DOHH2 (cell line): ENCODE data around the gene SLC35F5.
"Not testable (repeated sequence)": the region's sequence is repeated elsewhere in the genome, so short reads cannot be mapped to it uniquely, and the experiment has no call there.

Source experiments
- H3F3A ChIP-seq: fragments of 200-600 bp; sonication (generic), shearing (Covaris generic); 2 replicates; pipeline ENCODE4 v1.6.0; 2016; ENCODE audit warnings: antibody characterized with exemption, mild to moderate bottlenecking; ENCODE audit not compliant: control insufficient read depth, insufficient read depth
- H3K27ac ChIP-seq: fragments of 200-600 bp; sonication (generic); 2 replicates; pipeline ENCODE4 v1.5.1; 2014; ENCODE audit warnings: low read depth, mild to moderate bottlenecking, low read length, moderate library complexity
- H3K27me3 ChIP-seq: fragments of 200-600 bp; sonication (generic); 2 replicates; pipeline ENCODE4 v1.6.1; 2014; ENCODE audit warnings: mild to moderate bottlenecking, low read length, mixed read lengths; ENCODE audit not compliant: control insufficient read depth
- H3K36me3 ChIP-seq: fragments of 200-600 bp; sonication (generic); 2 replicates; pipeline ENCODE4 v1.6.1; 2014; ENCODE audit warnings: mild to moderate bottlenecking, low read length, moderate library complexity, mixed read lengths; ENCODE audit not compliant: control insufficient read depth
- H3K4me1 ChIP-seq: fragments of 200-600 bp; sonication (generic); 2 replicates; pipeline ENCODE4 v1.6.1; 2014; ENCODE audit warnings: mild to moderate bottlenecking, low read length, mixed read lengths; ENCODE audit not compliant: control insufficient read depth
- H3K4me2 ChIP-seq: fragments of 200-600 bp; sonication (generic); 2 replicates; pipeline ENCODE4 v1.6.0; 2014; ENCODE audit warnings: mild to moderate bottlenecking, low read length, moderate library complexity
- H3K4me3 ChIP-seq: fragments of 200-600 bp; sonication (generic); 2 replicates; pipeline ENCODE4 v1.5.1; 2014; ENCODE audit warnings: mild to moderate bottlenecking, low read length, mixed read lengths
- H3K79me2 ChIP-seq: fragments of 200-600 bp; sonication (generic); 2 replicates; pipeline ENCODE4 v1.6.1; 2014; ENCODE audit warnings: mild to moderate bottlenecking, low read length, mixed read lengths; ENCODE audit not compliant: control insufficient read depth
- H3K9me2 ChIP-seq: fragments of 200-600 bp; sonication (generic); replicated peaks from 2 replicates; pipeline ENCODE4 v1.6.1; 2014; ENCODE audit warnings: mild to moderate bottlenecking, low read length, mixed read lengths; ENCODE audit not compliant: control insufficient read depth
- H3K9me3 ChIP-seq: fragments of 200-600 bp; sonication (generic); 2 replicates; pipeline ENCODE4 v1.6.1; 2014; ENCODE audit warnings: antibody characterized with exemption, low read length, mixed read lengths; ENCODE audit not compliant: control insufficient read depth, insufficient read depth
- H4K20me1 ChIP-seq: fragments of 200-600 bp; sonication (generic); 2 replicates; pipeline ENCODE4 v1.6.0; 2014; ENCODE audit warnings: low read depth, mild to moderate bottlenecking, antibody characterized with exemption, low read length, moderate library complexity; ENCODE audit not compliant: control insufficient read depth, insufficient read depth
- EZH2phosphoT487 ChIP-seq: fragments of 200-600 bp; sonication (generic); IDR thresholded peaks from 2 replicates; pipeline ENCODE4 v1.6.1; 2017; ENCODE audit warnings: borderline replicate concordance, mild to moderate bottlenecking, antibody characterized with exemption, low read length, moderate library complexity, mixed read lengths
- TF ChIP-seq, protein P1 (sequence below): fragments of 200-600 bp; sonication (generic); IDR thresholded peaks from one replicate; pipeline ENCODE4 v1.5.1; 2014; ENCODE audit warnings: antibody characterized with exemption, mild to moderate bottlenecking, low read depth, low read length; ENCODE audit not compliant: poor library complexity, severe bottlenecking

The SLC35F5 gene

DNA sequence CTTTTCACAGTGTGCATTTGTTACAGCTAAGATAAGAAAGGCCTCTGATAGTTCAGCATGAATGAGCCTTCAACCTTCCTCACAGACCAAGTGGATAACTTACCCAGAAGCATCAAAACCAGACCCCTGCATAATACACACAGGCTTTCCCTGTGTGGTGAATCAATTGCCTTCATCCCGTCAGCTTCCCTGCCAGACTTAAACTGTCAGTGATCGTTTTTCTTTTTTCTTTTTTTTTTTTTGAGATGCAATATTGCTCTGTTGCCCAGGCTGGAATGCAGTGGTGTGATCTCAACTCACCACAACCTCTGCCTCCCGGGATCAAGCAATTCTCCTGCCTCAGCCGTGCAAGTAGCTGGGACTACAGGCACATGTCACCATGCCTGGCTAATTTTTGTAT is 20.5 kb upstream of the SLC35F5 start:
- Histone ChIP-seq H3K4me1 (peaks cover 24% of the 10 kb centered on the region), H3K9me3 (no peaks in the 10 kb centered on the region), H3K4me3 (no peak overlapping the region), H3F3A (no peaks in the 10 kb centered on the region), H3K27ac (no peak overlapping the region), H3K36me3 (no peaks in the 10 kb centered on the region), H3K27me3 (no peaks in the 10 kb centered on the region), H3K4me2 (no peak overlapping the region), H4K20me1 (no peaks in the 10 kb centered on the region), H3K9me2 (no peaks in the 10 kb centered on the region), H3K79me2 (no peaks in the 10 kb centered on the region)
- TF ChIP-seq EZH2phosphoT487, result no peak
- TF ChIP-seq, protein P1, sequence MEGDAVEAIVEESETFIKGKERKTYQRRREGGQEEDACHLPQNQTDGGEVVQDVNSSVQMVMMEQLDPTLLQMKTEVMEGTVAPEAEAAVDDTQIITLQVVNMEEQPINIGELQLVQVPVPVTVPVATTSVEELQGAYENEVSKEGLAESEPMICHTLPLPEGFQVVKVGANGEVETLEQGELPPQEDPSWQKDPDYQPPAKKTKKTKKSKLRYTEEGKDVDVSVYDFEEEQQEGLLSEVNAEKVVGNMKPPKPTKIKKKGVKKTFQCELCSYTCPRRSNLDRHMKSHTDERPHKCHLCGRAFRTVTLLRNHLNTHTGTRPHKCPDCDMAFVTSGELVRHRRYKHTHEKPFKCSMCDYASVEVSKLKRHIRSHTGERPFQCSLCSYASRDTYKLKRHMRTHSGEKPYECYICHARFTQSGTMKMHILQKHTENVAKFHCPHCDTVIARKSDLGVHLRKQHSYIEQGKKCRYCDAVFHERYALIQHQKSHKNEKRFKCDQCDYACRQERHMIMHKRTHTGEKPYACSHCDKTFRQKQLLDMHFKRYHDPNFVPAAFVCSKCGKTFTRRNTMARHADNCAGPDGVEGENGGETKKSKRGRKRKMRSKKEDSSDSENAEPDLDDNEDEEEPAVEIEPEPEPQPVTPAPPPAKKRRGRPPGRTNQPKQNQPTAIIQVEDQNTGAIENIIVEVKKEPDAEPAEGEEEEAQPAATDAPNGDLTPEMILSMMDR, result no peak

DNA sequence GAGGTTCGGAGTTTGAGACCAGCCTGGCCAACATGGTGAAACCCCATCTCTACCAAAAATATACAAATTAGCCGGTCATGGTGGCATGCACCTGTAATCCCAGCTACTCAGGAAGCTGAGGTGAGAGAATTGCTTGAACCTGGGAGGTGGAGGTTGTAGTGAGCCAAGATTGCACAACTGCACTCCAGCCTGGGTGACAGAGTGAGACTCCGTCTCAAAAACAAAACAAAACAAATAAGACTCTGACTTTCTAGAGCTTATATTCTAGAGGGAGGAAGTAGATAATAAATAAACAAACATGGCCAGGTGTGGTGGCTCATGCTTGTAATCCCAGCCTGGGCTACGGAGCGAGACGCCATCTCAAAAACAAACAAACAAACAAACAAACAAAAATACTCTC is 18.2 kb upstream of the SLC35F5 start:
- H3K36me3 ChIP-seq, H3K79me2 ChIP-seq, H3F3A ChIP-seq, H3K27ac ChIP-seq, H3K4me3 ChIP-seq, H3K9me3 ChIP-seq, H3K4me2 ChIP-seq, H3K9me2 ChIP-seq, H4K20me1 ChIP-seq, H3K27me3 ChIP-seq, H3K4me1 ChIP-seq: not testable (repeated sequence)

DNA sequence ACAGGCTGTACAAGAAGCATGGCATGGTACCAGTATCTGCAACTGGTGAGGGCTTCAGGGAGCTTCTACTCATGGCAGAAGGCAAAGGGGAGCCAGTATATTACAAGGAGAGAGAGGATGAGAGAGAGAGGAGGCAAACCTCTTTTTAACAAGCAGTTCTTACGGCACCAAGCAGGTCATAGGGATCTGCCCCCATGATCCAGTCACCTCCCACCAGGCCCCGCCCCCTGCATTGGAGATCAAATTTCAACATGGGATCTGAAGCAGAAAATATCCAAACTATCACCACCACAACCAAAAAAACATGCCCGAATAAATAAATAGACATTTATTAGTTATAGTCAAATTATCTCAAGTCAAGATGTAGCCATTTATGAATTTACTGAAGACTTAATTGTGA is 14.5 kb upstream of the SLC35F5 start:
- no peaks in the 10 kb centered on the region for H3F3A ChIP-seq
- H3K27me3 ChIP-seq, result no peaks in the 10 kb centered on the region
- TF ChIP-seq, protein P1, result no peak
- TF ChIP-seq EZH2phosphoT487, result no peak
- H3K4me1 ChIP-seq, result peaks cover 5% of the 10 kb centered on the region; the same call in 1 of the 2 replicates
- no peak overlapping the region for H3K27ac ChIP-seq
- H3K4me2 ChIP-seq, result no peak overlapping the region
- no peaks in the 10 kb centered on the region for H3K9me3 ChIP-seq
- no peak overlapping the region for H3K4me3 ChIP-seq
- no peaks in the 10 kb centered on the region for H3K36me3 ChIP-seq
- H3K9me2 ChIP-seq, result no peaks in the 10 kb centered on the region
- H4K20me1 ChIP-seq, result no peaks in the 10 kb centered on the region
- H3K79me2 ChIP-seq, result no peaks in the 10 kb centered on the region

DNA sequence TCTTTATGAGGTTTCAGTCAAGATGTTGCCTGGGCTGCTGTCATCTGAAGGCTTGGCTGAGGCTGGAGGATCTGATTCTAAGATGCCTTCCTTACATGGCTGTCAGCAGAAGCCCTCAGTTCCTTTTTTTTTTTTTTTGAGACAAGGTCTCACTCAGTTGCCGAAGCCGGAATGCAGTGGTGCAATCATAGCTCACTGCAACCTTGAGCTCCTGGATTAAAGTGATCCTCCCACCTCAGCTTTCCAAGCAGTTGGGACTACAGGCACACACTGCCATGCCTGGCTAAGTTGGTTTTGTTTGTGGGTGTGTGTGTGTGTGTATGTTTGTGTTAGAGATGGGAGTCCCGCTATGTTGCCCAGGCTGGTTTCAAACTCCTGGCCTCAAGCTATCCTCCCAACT is 13.1 kb upstream of the SLC35F5 start:
- Histone ChIP-seq H3K4me2 (no peak overlapping the region), H3F3A (no peaks in the 10 kb centered on the region), H3K9me2 (no peaks in the 10 kb centered on the region), H4K20me1 (no peaks in the 10 kb centered on the region), H3K79me2 (no peaks in the 10 kb centered on the region), H3K27me3 (no peaks in the 10 kb centered on the region), H3K4me1 (peaks cover 2% of the 10 kb centered on the region; the same call in 1 of the 2 replicates), H3K9me3 (peaks cover 8% of the 10 kb centered on the region; the same call in 1 of the 2 replicates), H3K27ac (no peak overlapping the region), H3K4me3 (no peak overlapping the region), H3K36me3 (no peaks in the 10 kb centered on the region)
- no peak for TF ChIP-seq EZH2phosphoT487
- TF ChIP-seq, protein P1, result no peak
